Caco-2 (cell line): ENCODE data around the gene SS18L1. TPM values are rescaled to one million over a fixed set of nuclear protein-coding genes. Genes with fewer than 3 reads are reported as not detected.
A peak's percentile ranks its signal among the peaks of the same experiment; 100 is the strongest.

Experiments used
- BruUV-seq: library from RNA; stranded (reverse); fragments of 400-500 nt; replicated peaks from 2 replicates; lab custom pipeline; 2021; lab: Mats Ljungman, UMichigan
- CTCF ChIA-PET: fragments of 300-600 bp; sonication (Branson Sonifier 250); formaldehyde crosslinking; loops from one replicate; lab custom pipeline; 2022; ENCODE audit warnings: antibody characterized with exemption; lab: Charles Lee
- POLR2A ChIA-PET: fragments of 300-600 bp; sonication (Branson Sonifier 250); formaldehyde crosslinking; loops from one replicate; lab custom pipeline; 2022; ENCODE audit warnings: antibody characterized with exemption; lab: Charles Lee
- DNase-seq, 2 experiments: peaks; one replicate each; pipeline versions ENCODE4 v3.0.0 to v3.0.0-alpha.2; 2020 to 2022
- H3K27me3 ChIP-seq: replicated peaks from 2 replicates; pipeline ENCODE4 v1.6.0; 2011; ENCODE audit warnings: low read length; ENCODE audit not compliant: control insufficient read depth, insufficient read depth
- H3K36me3 ChIP-seq: 2 replicates; pipeline ENCODE4 v1.5.1; 2011; ENCODE audit warnings: low read length; ENCODE audit not compliant: control insufficient read depth, insufficient read depth
- H3K4me1 ChIP-seq: fragments of 250-450 bp; sonication (Bioruptor Pico); 2 replicates; pipeline ENCODE4 v1.5.1; 2020; ENCODE audit warnings: mild to moderate bottlenecking
- H3K4me3 ChIP-seq: 2 replicates; pipeline ENCODE4 v1.5.1; 2011; ENCODE audit warnings: low read depth, mild to moderate bottlenecking, control low read depth, low read length
- H3K9me3 ChIP-seq: fragments of 250-450 bp; sonication (Bioruptor Pico); 2 replicates; pipeline ENCODE4 v1.5.1; 2020; ENCODE audit warnings: mild to moderate bottlenecking, moderate library complexity
- H3K27ac Mint-ChIP-seq: one replicate; pipeline ENCODE4 v1.8.0; 2022; ENCODE audit warnings: mixed read lengths; ENCODE audit not compliant: unreplicated experiment
- H3K27me3 Mint-ChIP-seq: one replicate; pipeline ENCODE4 v1.8.0; 2022; ENCODE audit warnings: mixed read lengths; ENCODE audit not compliant: insufficient read depth, unreplicated experiment
- H3K36me3 Mint-ChIP-seq: one replicate; pipeline ENCODE4 v1.8.0; 2022; ENCODE audit warnings: mild to moderate bottlenecking, mixed read lengths; ENCODE audit not compliant: insufficient read depth, unreplicated experiment
- H3K4me1 Mint-ChIP-seq: one replicate; pipeline ENCODE4 v1.8.0; 2022; ENCODE audit warnings: low read depth, mixed read lengths; ENCODE audit not compliant: unreplicated experiment
- H3K4me3 Mint-ChIP-seq: one replicate; pipeline ENCODE4 v1.8.0; 2022; ENCODE audit warnings: mild to moderate bottlenecking, moderate library complexity, mixed read lengths; ENCODE audit not compliant: unreplicated experiment
- H3K9me3 Mint-ChIP-seq: one replicate; pipeline ENCODE4 v1.8.0; 2022; ENCODE audit warnings: mixed read lengths; ENCODE audit not compliant: unreplicated experiment
- CTCF ChIP-seq, 2 experiments: fragments of 200-600 bp in 1 of 2; IDR thresholded peaks; 1 replicate in 1 of 2; 2 replicates in 1 of 2; pipeline versions ENCODE4 v1.5.1 to v1.8.0; 2011 to 2022; ENCODE audit warnings: antibody characterized with exemption in 1 of 2, control low read depth in 1 of 2, inconsistent platforms in 1 of 2, low read depth in 1 of 2, low read length in 1 of 2, mild to moderate bottlenecking in 1 of 2, moderate library complexity in 1 of 2; ENCODE audit not compliant: insufficient read depth in 1 of 2, severe bottlenecking in 1 of 2, unreplicated experiment in 1 of 2
- intact Hi-C: fragments of 100-400 bp; cut with micrococcal nuclease; formaldehyde crosslinking; loops from one replicate; pipeline ENCODE4 v1.10.0; 2022; ENCODE audit not compliant: unreplicated experiment
- total RNA-seq: library from RNA; stranded (reverse); gene quantifications from 2 replicates; pipeline ENCODE4 v1.2.3, GENCODE V29; 2022

SS18L1 gene
- total RNA-seq, 1 experiment from 2014 or later, result 46.4 TPM

DNA sequence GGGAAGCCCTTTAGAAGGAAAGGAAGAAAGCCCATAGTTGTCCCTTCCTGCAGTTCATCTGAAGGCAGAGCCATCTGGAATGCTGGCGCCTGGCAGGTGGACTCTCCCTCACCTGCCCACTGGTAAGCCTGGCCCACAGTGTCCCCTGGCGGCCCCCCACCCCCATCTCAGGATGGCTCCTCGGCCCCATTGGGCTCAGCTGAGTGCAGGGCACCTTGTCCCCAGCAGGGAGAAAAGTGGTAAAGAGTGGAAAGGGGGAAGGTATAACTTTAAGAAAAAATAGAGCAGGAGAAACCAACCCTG, 12.6 kb downstream of the SS18L1 start:
- no TSS peak for BruUV-seq
- Mint-ChIP-seq H3K9me3 (peaks cover 12% of the 10 kb centered on the region), H3K36me3 (peaks cover 69% of the 10 kb centered on the region), H3K27me3 (no peaks in the 10 kb centered on the region), H3K4me3 (no peak overlapping the region), H3K4me1 (peaks cover 11% of the 10 kb centered on the region), H3K27ac (peak overlapping the region; percentile 39)
- Histone ChIP-seq H3K36me3 (peaks cover 4% of the 10 kb centered on the region; the same call in 1 of the 2 replicates), H3K4me1 (peaks cover 24% of the 10 kb centered on the region), H3K9me3 (no peaks in the 10 kb centered on the region), H3K27me3 (no peaks in the 10 kb centered on the region), H3K4me3 (no peak overlapping the region)
- peak in 1 of 2 experiments; percentile 47 for DNase-seq
- TF ChIP-seq CTCF (IDR thresholded peaks at IDR 0.05; ENCODE audit: insufficient read depth in 1 of 2, low read depth in 1 of 2, low read length in 1 of 2, severe bottlenecking in 1 of 2, unreplicated experiment in 1 of 2), result no peak
- CTCF ChIA-PET, result interaction anchor here (0.6 to 1.2 kb wide), 2 partner anchors 10 to 145 kb away, joined by 3 to 5 read pairs; no protein-coding TSS in a partner anchor
- POLR2A ChIA-PET, result no interaction called here
- intact Hi-C loops, result no loop called here

GRCh38 chr20:62156592-62157386, 13.2 kb downstream of the SS18L1 start:
- ChIA-PET CTCF (interaction anchor here (0.6 to 1.2 kb wide), 2 partner anchors 9 to 146 kb away, joined by 3 to 5 read pairs; no protein-coding TSS in a partner anchor), POLR2A (no interaction called here)
- peaks cover 69% of the 10 kb centered on the region for H3K36me3 Mint-ChIP-seq
- H3K9me3 Mint-ChIP-seq, result peaks cover 12% of the 10 kb centered on the region
- H3K9me3 ChIP-seq, result no peaks in the 10 kb centered on the region
- H3K4me3 ChIP-seq, result no peak overlapping the region
- DNase-seq, result peak; percentile 82 to 87
- peaks cover 24% of the 10 kb centered on the region for H3K4me1 ChIP-seq
- intact Hi-C loops, result no loop called here
- peaks cover 11% of the 10 kb centered on the region for H3K4me1 Mint-ChIP-seq
- no TSS peak for BruUV-seq
- peaks cover 4% of the 10 kb centered on the region; the same call in 1 of the 2 replicates for H3K36me3 ChIP-seq
- TF ChIP-seq CTCF (IDR thresholded peaks at IDR 0.05; ENCODE audit: insufficient read depth in 1 of 2, low read depth in 1 of 2, low read length in 1 of 2, severe bottlenecking in 1 of 2, unreplicated experiment in 1 of 2), result peak; percentile 65 to 80
- H3K27me3 ChIP-seq, result no peaks in the 10 kb centered on the region
- no peak overlapping the region for H3K4me3 Mint-ChIP-seq
- no peak overlapping the region for H3K27ac Mint-ChIP-seq
- H3K27me3 Mint-ChIP-seq, result no peaks in the 10 kb centered on the region

DNA sequence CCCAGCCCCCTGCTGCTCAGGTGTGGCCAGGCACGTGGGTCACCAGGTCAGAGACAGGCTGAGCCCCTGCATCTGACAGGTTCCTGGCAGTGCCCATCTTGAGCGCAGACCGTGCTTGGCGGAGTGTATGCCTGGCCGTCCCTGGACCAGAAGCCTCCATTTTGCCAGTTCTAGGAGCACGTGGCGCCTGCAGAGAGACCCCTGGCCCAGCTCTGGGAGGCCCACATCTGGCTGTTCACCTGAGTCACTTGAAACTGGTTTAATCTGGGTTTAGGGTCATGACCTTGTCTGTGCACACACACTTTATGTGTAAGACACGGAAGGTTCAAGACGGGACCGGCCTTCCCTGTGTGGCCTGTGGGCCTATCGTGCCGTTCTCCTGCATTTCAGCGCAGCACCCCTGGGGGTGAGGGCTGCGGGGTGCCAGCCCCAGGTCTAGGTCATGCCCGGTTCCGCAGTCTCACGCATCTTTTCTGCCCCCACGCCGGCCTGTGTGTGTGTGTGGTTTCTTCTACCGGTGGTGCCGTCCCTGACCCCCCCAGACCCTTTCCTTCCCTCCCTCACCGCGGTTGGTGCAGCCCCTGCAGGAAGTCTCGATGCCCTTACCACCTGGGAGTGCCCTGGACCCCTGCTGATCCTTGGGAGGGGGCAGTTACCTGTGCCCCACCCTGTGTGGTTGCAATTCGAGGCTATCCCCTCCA, 14.0 kb downstream of the SS18L1 start:
- peaks cover 5% of the 10 kb centered on the region; the same call in 1 of the 2 replicates for H3K36me3 ChIP-seq
- DNase-seq, result no peak
- H3K4me3 ChIP-seq, result no peak overlapping the region
- H3K27me3 ChIP-seq, result no peaks in the 10 kb centered on the region
- no peaks in the 10 kb centered on the region for H3K9me3 ChIP-seq
- ChIA-PET CTCF (interaction anchor here (1.2 kb wide), 1 partner anchor 146 kb away, joined by 5 read pairs; no protein-coding TSS in a partner anchor), POLR2A (no interaction called here)
- no peaks in the 10 kb centered on the region for H3K27me3 Mint-ChIP-seq
- BruUV-seq, result no TSS peak
- H3K36me3 Mint-ChIP-seq, result peaks cover 69% of the 10 kb centered on the region
- TF ChIP-seq CTCF (IDR thresholded peaks at IDR 0.05; ENCODE audit: insufficient read depth in 1 of 2, low read depth in 1 of 2, low read length in 1 of 2, severe bottlenecking in 1 of 2, unreplicated experiment in 1 of 2), result no peak
- peaks cover 11% of the 10 kb centered on the region for H3K4me1 Mint-ChIP-seq
- peaks cover 10% of the 10 kb centered on the region for H3K9me3 Mint-ChIP-seq
- intact Hi-C loops, result no loop called here
- H3K4me1 ChIP-seq, result peaks cover 24% of the 10 kb centered on the region
- H3K27ac Mint-ChIP-seq, result no peak overlapping the region
- no peak overlapping the region for H3K4me3 Mint-ChIP-seq
